Rectal smooth muscle tissue (tissue), 1 donor: ENCODE measurements around the gene NR0B2.
"Not testable (repeated sequence)": the region's sequence is repeated elsewhere in the genome, so short reads cannot be mapped to it uniquely, and the experiment has no call there.

Experiments used
- H3K27ac ChIP-seq: one replicate; pipeline ENCODE4 v1.7.0; 2013; ENCODE audit warnings: low read depth, low read length, inconsistent platforms
- H3K27me3 ChIP-seq: one replicate; pipeline ENCODE4 v1.7.0; 2013; ENCODE audit warnings: low read length; ENCODE audit not compliant: control insufficient read depth, insufficient read depth
- H3K36me3 ChIP-seq: one replicate; pipeline ENCODE4 v1.7.0; 2013; ENCODE audit warnings: low read length; ENCODE audit not compliant: control insufficient read depth, insufficient read depth
- H3K4me1 ChIP-seq: one replicate; pipeline ENCODE4 v1.7.0; 2013; ENCODE audit warnings: low read length; ENCODE audit not compliant: control insufficient read depth, insufficient read depth
- H3K4me3 ChIP-seq: one replicate; pipeline ENCODE4 v1.7.0; 2013; ENCODE audit warnings: low read length
- H3K9ac ChIP-seq: one replicate; pipeline ENCODE4 v1.7.0; 2013; ENCODE audit warnings: low read length

Gene NR0B2

GRCh38 chr1:26949266-26949925 lies 35.6 kb upstream of the NR0B2 start:
- Histone ChIP-seq H3K9ac (no peak overlapping the region), H3K4me3 (no peak overlapping the region), H3K4me1 (no peaks in the 10 kb centered on the region), H3K27ac (no peak overlapping the region), H3K36me3 (peaks cover 10% of the 10 kb centered on the region), H3K27me3 (no peaks in the 10 kb centered on the region)

GRCh38 chr1:26948725-26949057 lies 34.9 kb upstream of the NR0B2 start:
- H3K9ac ChIP-seq, H3K27ac ChIP-seq, H3K27me3 ChIP-seq, H3K4me1 ChIP-seq, H3K4me3 ChIP-seq: not testable (repeated sequence)
- H3K36me3 ChIP-seq: peaks cover 11% of the 10 kb centered on the region

- Histone ChIP-seq H3K27ac (no peak overlapping the region), H3K36me3 (peaks cover 22% of the 10 kb centered on the region), H3K4me3 (no peak overlapping the region), H3K9ac (no peak overlapping the region), H3K27me3 (no peaks in the 10 kb centered on the region), H3K4me1 (no peaks in the 10 kb centered on the region)
Measured at GRCh38 chr1:26946270-26946669, 32.5 kb upstream of the NR0B2 start.

GRCh38 chr1:26945728-26946127 lies 32.0 kb upstream of the NR0B2 start:
- peaks cover 22% of the 10 kb centered on the region for H3K36me3 ChIP-seq

GRCh38 chr1:26945138-26945537 lies 31.4 kb upstream of the NR0B2 start:
- no peak overlapping the region for H3K4me3 ChIP-seq
- no peak overlapping the region for H3K27ac ChIP-seq
- no peak overlapping the region for H3K9ac ChIP-seq
- H3K27me3 ChIP-seq: no peaks in the 10 kb centered on the region
- H3K36me3 ChIP-seq: peaks cover 22% of the 10 kb centered on the region
- H3K4me1 ChIP-seq: no peaks in the 10 kb centered on the region

More at GRCh38 chr1:26945728-26946127, 32.0 kb upstream of the NR0B2 start:
- H3K27ac ChIP-seq: no peak overlapping the region
- no peaks in the 10 kb centered on the region for H3K27me3 ChIP-seq
- H3K4me3 ChIP-seq: no peak overlapping the region
- no peak overlapping the region for H3K9ac ChIP-seq
- H3K4me1 ChIP-seq: no peaks in the 10 kb centered on the region

- Histone ChIP-seq H3K9ac (no peak overlapping the region), H3K36me3 (peaks cover 22% of the 10 kb centered on the region), H3K27me3 (no peaks in the 10 kb centered on the region), H3K27ac (no peak overlapping the region), H3K4me3 (no peak overlapping the region), H3K4me1 (no peaks in the 10 kb centered on the region)
Measured at GRCh38 chr1:26942656-26943055, 28.9 kb upstream of the NR0B2 start.

GRCh38 chr1:26941311-26941710 lies 27.5 kb upstream of the NR0B2 start:
- no peak overlapping the region for H3K9ac ChIP-seq
- H3K4me1 ChIP-seq: no peaks in the 10 kb centered on the region
- H3K36me3 ChIP-seq: peaks cover 22% of the 10 kb centered on the region
- H3K27me3 ChIP-seq: no peaks in the 10 kb centered on the region
- no peak overlapping the region for H3K4me3 ChIP-seq
- no peak overlapping the region for H3K27ac ChIP-seq

- H3K27ac ChIP-seq: no peak overlapping the region
- peaks cover 11% of the 10 kb centered on the region for H3K36me3 ChIP-seq
- no peaks in the 10 kb centered on the region for H3K4me1 ChIP-seq
Measured at GRCh38 chr1:26938659-26939025, 24.9 kb upstream of the NR0B2 start.

GRCh38 chr1:26938004-26938658 lies 24.4 kb upstream of the NR0B2 start:
- Histone ChIP-seq H3K27me3 (no peaks in the 10 kb centered on the region), H3K27ac (no peak overlapping the region), H3K36me3 (peaks cover 7% of the 10 kb centered on the region), H3K4me3 (no peak overlapping the region), H3K9ac (no peak overlapping the region), H3K4me1 (no peaks in the 10 kb centered on the region)

More at GRCh38 chr1:26938659-26939025, 24.9 kb upstream of the NR0B2 start:
- H3K9ac ChIP-seq: no peak overlapping the region
- H3K27me3 ChIP-seq: no peaks in the 10 kb centered on the region
- H3K4me3 ChIP-seq: no peak overlapping the region

- H3K27ac ChIP-seq: no peak overlapping the region
- H3K4me1 ChIP-seq: no peaks in the 10 kb centered on the region
- no peak overlapping the region for H3K4me3 ChIP-seq
- no peaks in the 10 kb centered on the region for H3K36me3 ChIP-seq
- no peak overlapping the region for H3K9ac ChIP-seq
- no peaks in the 10 kb centered on the region for H3K27me3 ChIP-seq
Measured at GRCh38 chr1:26936823-26937222, 23.0 kb upstream of the NR0B2 start.

GRCh38 chr1:26932531-26932930 lies 18.8 kb upstream of the NR0B2 start:
- Histone ChIP-seq H3K4me3 (no peak overlapping the region), H3K27me3 (no peaks in the 10 kb centered on the region), H3K9ac (no peak overlapping the region), H3K36me3 (peaks cover 5% of the 10 kb centered on the region), H3K4me1 (no peaks in the 10 kb centered on the region), H3K27ac (no peak overlapping the region)

GRCh38 chr1:26923711-26924110 lies 9.9 kb upstream of the NR0B2 start:
- Histone ChIP-seq H3K27ac (no peak overlapping the region), H3K27me3 (no peaks in the 10 kb centered on the region), H3K36me3 (peaks cover 12% of the 10 kb centered on the region), H3K4me1 (peaks cover 11% of the 10 kb centered on the region), H3K9ac (no peak overlapping the region), H3K4me3 (no peak overlapping the region)

- H3K4me3 ChIP-seq: peak overlapping the region; percentile 92
- no peaks in the 10 kb centered on the region for H3K27me3 ChIP-seq
- no peak overlapping the region for H3K27ac ChIP-seq
- peaks cover 7% of the 10 kb centered on the region for H3K36me3 ChIP-seq
- no peak overlapping the region for H3K9ac ChIP-seq
- peaks cover 11% of the 10 kb centered on the region for H3K4me1 ChIP-seq
Measured at GRCh38 chr1:26922901-26923300, 9.1 kb upstream of the NR0B2 start.
